ENCODE measurements around the gene CDK15. TPM values are rescaled to one million over a fixed set of nuclear protein-coding genes. Genes with fewer than 3 reads are reported as not detected.

CDK15 gene
- total RNA-seq, 3 donors from 2014 or later (not counting 1 experiment from before 2014, with no cell fraction given), result 0.72 to 2.5 TPM; not detected in 1

DNA sequence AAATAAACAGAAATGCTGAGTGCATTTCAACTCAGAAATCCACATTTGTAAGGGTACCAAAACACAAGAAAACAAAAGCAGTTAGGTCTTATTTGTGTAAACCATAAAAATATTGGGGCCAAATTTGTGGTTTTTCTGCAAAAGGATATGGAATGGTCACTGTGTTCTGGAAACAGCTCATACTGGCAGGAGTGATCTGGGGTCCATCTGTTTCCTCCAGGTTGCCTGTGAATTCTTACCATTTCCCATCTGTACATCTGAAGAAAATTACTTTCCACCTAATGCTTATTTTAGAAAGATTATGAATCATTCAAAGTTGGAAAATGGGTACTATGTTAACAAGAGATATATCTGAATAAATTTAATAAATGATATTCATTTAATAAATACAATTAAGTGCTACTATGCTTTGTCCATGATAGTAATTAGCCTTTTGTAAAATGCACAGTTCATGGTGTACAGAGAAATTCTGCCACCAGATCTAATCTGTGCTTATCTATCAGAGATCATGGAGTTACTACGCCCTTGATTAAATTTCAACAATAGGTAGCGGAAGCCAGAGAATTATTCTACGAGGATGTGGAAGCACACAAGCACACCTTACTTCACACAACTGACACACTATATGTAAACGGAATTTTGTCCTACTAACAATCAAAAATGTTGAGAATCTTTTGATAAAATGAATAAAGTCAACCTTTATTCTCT, 36.5 kb upstream of the CDK15 start:
- Mint-ChIP-seq H3K27ac (no peak overlapping the region), H3K9me3 (no peaks in the 10 kb centered on the region), H3K27me3 (ENCODE audit: low read depth in 2 of 2) (no peaks in the 10 kb centered on the region), H3K4me3 (no peak overlapping the region), H3K4me1 (peaks cover 12% of the 10 kb centered on the region in 2 donors), H3K36me3 (no peaks in the 10 kb centered on the region)
- ATAC-seq, result no peak
- no peak for DNase-seq
- H3K27ac ChIP-seq (ENCODE audit: low read length), result no peak overlapping the region
- H3K4me3 ChIP-seq (ENCODE audit: low read length), result no peak overlapping the region
- no peaks in the 10 kb centered on the region for H3K27me3 ChIP-seq (ENCODE audit: control insufficient read depth, insufficient read depth, low read length)
- TF ChIP-seq CTCF (IDR thresholded peaks at IDR 0.05), result no peak
- intact Hi-C loops (cut with micrococcal nuclease), result no loop called here
- 78% methylated on average over 3 of the region's 4 CpGs for WGBS (ENCODE audit: insufficient coverage)
- no peaks in the 10 kb centered on the region for H3K9me3 ChIP-seq (ENCODE audit: control insufficient read depth, insufficient read depth, low read length)
- H3K4me1 ChIP-seq (ENCODE audit: control insufficient read depth, insufficient read depth, low read length), result no peaks in the 10 kb centered on the region
- peaks cover 7% of the 10 kb centered on the region for H3K36me3 ChIP-seq (ENCODE audit: control insufficient read depth, insufficient read depth, low read length)

- ATAC-seq (no peak), DNase-seq (no peak)
- no peak for TF ChIP-seq CTCF (IDR thresholded peaks at IDR 0.05)
- Mint-ChIP-seq H3K9me3 (no peaks in the 10 kb centered on the region), H3K27me3 (ENCODE audit: low read depth in 2 of 2) (no peaks in the 10 kb centered on the region), H3K27ac (no peak overlapping the region), H3K4me1 (peaks cover 12 to 17% of the 10 kb centered on the region in 2 donors), H3K4me3 (no peak overlapping the region), H3K36me3 (no peaks in the 10 kb centered on the region)
- intact Hi-C loops (cut with micrococcal nuclease), result no loop called here
- no peaks in the 10 kb centered on the region for H3K36me3 ChIP-seq (ENCODE audit: control insufficient read depth, insufficient read depth, low read length)
- H3K9me3 ChIP-seq (ENCODE audit: control insufficient read depth, insufficient read depth, low read length), result no peaks in the 10 kb centered on the region
- no peaks in the 10 kb centered on the region for H3K27me3 ChIP-seq (ENCODE audit: control insufficient read depth, insufficient read depth, low read length)
- no peak overlapping the region for H3K27ac ChIP-seq (ENCODE audit: low read length)
- no peak overlapping the region for H3K4me3 ChIP-seq (ENCODE audit: low read length)
- no peaks in the 10 kb centered on the region for H3K4me1 ChIP-seq (ENCODE audit: control insufficient read depth, insufficient read depth, low read length)
- WGBS (ENCODE audit: insufficient coverage), result 53% methylated on average over 1 of the region's 1 CpG
Measured at GRCh38 chr2:201773990-201774389, 32.3 kb upstream of the CDK15 start.

DNA sequence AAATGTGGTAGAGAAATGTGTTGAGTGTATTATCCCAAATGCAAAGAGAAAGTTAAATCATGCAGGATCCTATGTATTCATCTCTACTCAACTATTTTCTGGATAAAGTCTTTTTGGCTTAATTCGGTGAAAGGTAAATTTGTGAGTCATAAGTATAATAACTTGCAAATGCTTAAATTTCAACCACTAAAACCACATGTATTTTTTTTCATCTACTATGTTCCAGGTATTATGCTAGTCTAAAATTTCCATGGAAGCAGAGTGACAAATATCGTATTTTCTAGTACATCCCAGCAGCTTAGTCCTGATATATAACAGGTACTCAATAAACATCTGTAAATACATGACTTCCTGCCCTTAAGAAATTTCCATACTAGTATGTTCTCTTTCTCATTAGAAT, 31.8 kb upstream of the CDK15 start:
- ATAC-seq, result no peak
- Mint-ChIP-seq H3K27ac (no peak overlapping the region), H3K9me3 (no peaks in the 10 kb centered on the region), H3K4me3 (no peak overlapping the region), H3K27me3 (ENCODE audit: low read depth in 2 of 2) (no peaks in the 10 kb centered on the region), H3K36me3 (no peaks in the 10 kb centered on the region), H3K4me1 (peaks cover 16 to 18% of the 10 kb centered on the region in 2 donors)
- Histone ChIP-seq H3K9me3 (ENCODE audit: control insufficient read depth, insufficient read depth, low read length) (no peaks in the 10 kb centered on the region), H3K27ac (ENCODE audit: low read length) (no peak overlapping the region), H3K27me3 (ENCODE audit: control insufficient read depth, insufficient read depth, low read length) (no peaks in the 10 kb centered on the region), H3K36me3 (ENCODE audit: control insufficient read depth, insufficient read depth, low read length) (no peaks in the 10 kb centered on the region), H3K4me1 (ENCODE audit: control insufficient read depth, insufficient read depth, low read length) (no peaks in the 10 kb centered on the region), H3K4me3 (ENCODE audit: low read length) (no peak overlapping the region)
- intact Hi-C loops (cut with micrococcal nuclease), result no loop called here
- 67% methylated on average over 1 of the region's 2 CpGs for WGBS (ENCODE audit: insufficient coverage)
- no peak for DNase-seq
- no peak for TF ChIP-seq CTCF (IDR thresholded peaks at IDR 0.05)

GRCh38 chr2:201775326-201775725, 31.0 kb upstream of the CDK15 start:
- TF ChIP-seq CTCF (IDR thresholded peaks at IDR 0.05), result no peak
- no peaks in the 10 kb centered on the region for H3K36me3 ChIP-seq (ENCODE audit: control insufficient read depth, insufficient read depth, low read length)
- Mint-ChIP-seq H3K9me3 (no peaks in the 10 kb centered on the region), H3K27me3 (ENCODE audit: low read depth in 2 of 2) (no peaks in the 10 kb centered on the region), H3K4me1 (peaks cover 24 to 26% of the 10 kb centered on the region in 2 donors), H3K4me3 (no peak overlapping the region), H3K36me3 (no peaks in the 10 kb centered on the region), H3K27ac (no peak overlapping the region)
- ATAC-seq, result no peak
- no peak overlapping the region for H3K27ac ChIP-seq (ENCODE audit: low read length)
- DNase-seq, result no peak
- intact Hi-C loops (cut with micrococcal nuclease), result no loop called here
- no peaks in the 10 kb centered on the region for H3K27me3 ChIP-seq (ENCODE audit: control insufficient read depth, insufficient read depth, low read length)
- peaks cover 5% of the 10 kb centered on the region for H3K4me1 ChIP-seq (ENCODE audit: control insufficient read depth, insufficient read depth, low read length)
- 89% methylated on average over 1 of the region's 1 CpG for WGBS (ENCODE audit: insufficient coverage)
- no peaks in the 10 kb centered on the region for H3K9me3 ChIP-seq (ENCODE audit: control insufficient read depth, insufficient read depth, low read length)
- no peak overlapping the region for H3K4me3 ChIP-seq (ENCODE audit: low read length)

Measured in natural killer cell (primary cell).